ENCODE measurements around the gene MBD3L2B. TPM values are rescaled to one million over a fixed set of nuclear protein-coding genes. Genes with fewer than 3 reads are reported as not detected.

The MBD3L2B gene
- total and polyA plus RNA-seq, 4 donors, result not detected

- no peak for DNase-seq
- no peak for ATAC-seq (ENCODE audit: low FRiP score)
- Histone ChIP-seq H3K36me3 (ENCODE audit: control insufficient read depth in 1 of 2, insufficient read depth in 2 of 2, low read length in 1 of 2) (no peaks in the 10 kb centered on the region), H3K27me3 (ENCODE audit: control insufficient read depth in 1 of 2, insufficient read depth in 2 of 2, low read length in 1 of 2) (no peaks in the 10 kb centered on the region), H3K4me3 (ENCODE audit: low read length in 2 of 2) (no peak overlapping the region), H3K9me3 (ENCODE audit: control insufficient read depth, low read length) (peaks cover 4% of the 10 kb centered on the region), H3K4me1 (ENCODE audit: control insufficient read depth in 1 of 2, insufficient read depth in 2 of 2, low read length in 2 of 2) (no peaks in the 10 kb centered on the region), H3K27ac (ENCODE audit: low read depth in 1 of 2, low read length in 2 of 2) (no peak overlapping the region)
- intact Hi-C loops (cut with DNase I), result no loop called here
These were observed 37.8 kb downstream of the MBD3L2B start for GRCh38 chr19:6983448-6983847.

- 73 to 82% methylated on average over 3 of the region's 3 CpGs for WGBS, 2 donors
- no peak for ATAC-seq (ENCODE audit: low FRiP score)
- Histone ChIP-seq H3K4me3 (ENCODE audit: low read length in 2 of 2) (no peak overlapping the region), H3K9me3 (ENCODE audit: control insufficient read depth, low read length) (peaks cover 9% of the 10 kb centered on the region), H3K36me3 (ENCODE audit: control insufficient read depth in 1 of 2, insufficient read depth in 2 of 2, low read length in 1 of 2) (no peaks in the 10 kb centered on the region), H3K4me1 (ENCODE audit: control insufficient read depth in 1 of 2, insufficient read depth in 2 of 2, low read length in 2 of 2) (no peaks in the 10 kb centered on the region), H3K27ac (ENCODE audit: low read depth in 1 of 2, low read length in 2 of 2) (no peak overlapping the region), H3K27me3 (ENCODE audit: control insufficient read depth in 1 of 2, insufficient read depth in 2 of 2, low read length in 1 of 2) (no peaks in the 10 kb centered on the region)
- no peak for DNase-seq
- intact Hi-C loops (cut with DNase I), result no loop called here
These were observed 41.8 kb downstream of the MBD3L2B start for GRCh38 chr19:6979399-6979798.

- Histone ChIP-seq H3K36me3 (ENCODE audit: control insufficient read depth in 1 of 2, insufficient read depth in 2 of 2, low read length in 1 of 2) (no peaks in the 10 kb centered on the region), H3K4me1 (ENCODE audit: control insufficient read depth in 1 of 2, insufficient read depth in 2 of 2, low read length in 2 of 2) (no peaks in the 10 kb centered on the region), H3K27me3 (ENCODE audit: control insufficient read depth in 1 of 2, insufficient read depth in 2 of 2, low read length in 1 of 2) (peaks cover 0 to 2% of the 10 kb centered on the region in 2 donors), H3K27ac (ENCODE audit: low read depth in 1 of 2, low read length in 2 of 2) (no peak overlapping the region), H3K4me3 (ENCODE audit: low read length in 2 of 2) (no peak overlapping the region), H3K9me3 (ENCODE audit: control insufficient read depth, low read length) (peaks cover 5% of the 10 kb centered on the region)
- no peak for DNase-seq
- WGBS, 2 donors, result 90% methylated on average over 5 of the region's 5 CpGs
- intact Hi-C loops (cut with DNase I), result no loop called here
- no peak for ATAC-seq (ENCODE audit: low FRiP score)
These were observed 45.0 kb downstream of the MBD3L2B start for GRCh38 chr19:6976197-6976596.

- ATAC-seq (ENCODE audit: low FRiP score) (no peak), DNase-seq (no peak)
- Histone ChIP-seq H3K4me1 (ENCODE audit: control insufficient read depth in 1 of 2, insufficient read depth in 2 of 2, low read length in 2 of 2) (no peaks in the 10 kb centered on the region), H3K27me3 (ENCODE audit: control insufficient read depth in 1 of 2, insufficient read depth in 2 of 2, low read length in 1 of 2) (peaks cover 0 to 2% of the 10 kb centered on the region in 2 donors), H3K9me3 (ENCODE audit: control insufficient read depth, low read length) (no peaks in the 10 kb centered on the region), H3K36me3 (ENCODE audit: control insufficient read depth in 1 of 2, insufficient read depth in 2 of 2, low read length in 1 of 2) (no peaks in the 10 kb centered on the region), H3K4me3 (ENCODE audit: low read length in 2 of 2) (no peak overlapping the region), H3K27ac (ENCODE audit: low read depth in 1 of 2, low read length in 2 of 2) (no peak overlapping the region)
- WGBS, 2 donors, result 90 to 95% methylated on average over 1 of the region's 1 CpG
- intact Hi-C loops (cut with DNase I), result no loop called here
These were observed 49.9 kb downstream of the MBD3L2B start for GRCh38 chr19:6971366-6971765.

GRCh38 chr19:6970443-6970842 is 50.8 kb downstream of the MBD3L2B start:
- Histone ChIP-seq H3K27me3 (ENCODE audit: control insufficient read depth in 1 of 2, insufficient read depth in 2 of 2, low read length in 1 of 2) (peaks cover 0 to 2% of the 10 kb centered on the region in 2 donors), H3K4me3 (ENCODE audit: low read length in 2 of 2) (no peak overlapping the region), H3K27ac (ENCODE audit: low read depth in 1 of 2, low read length in 2 of 2) (no peak overlapping the region), H3K9me3 (ENCODE audit: control insufficient read depth, low read length) (no peaks in the 10 kb centered on the region), H3K4me1 (ENCODE audit: control insufficient read depth in 1 of 2, insufficient read depth in 2 of 2, low read length in 2 of 2) (no peaks in the 10 kb centered on the region), H3K36me3 (ENCODE audit: control insufficient read depth in 1 of 2, insufficient read depth in 2 of 2, low read length in 1 of 2) (no peaks in the 10 kb centered on the region)
- no peak for ATAC-seq (ENCODE audit: low FRiP score)
- intact Hi-C loops (cut with DNase I), result no loop called here
- whole genome bisulfite sequencing, 2 donors, result 81 to 89% methylated on average over 5 of the region's 5 CpGs
- no peak for DNase-seq

- intact Hi-C loops (cut with DNase I), result no loop called here
- Histone ChIP-seq H3K27me3 (ENCODE audit: control insufficient read depth in 1 of 2, insufficient read depth in 2 of 2, low read length in 1 of 2) (peaks cover 0 to 2% of the 10 kb centered on the region in 2 donors), H3K27ac (ENCODE audit: low read depth in 1 of 2, low read length in 2 of 2) (no peak overlapping the region), H3K36me3 (ENCODE audit: control insufficient read depth in 1 of 2, insufficient read depth in 2 of 2, low read length in 1 of 2) (no peaks in the 10 kb centered on the region), H3K4me1 (ENCODE audit: control insufficient read depth in 1 of 2, insufficient read depth in 2 of 2, low read length in 2 of 2) (no peaks in the 10 kb centered on the region), H3K9me3 (ENCODE audit: control insufficient read depth, low read length) (no peaks in the 10 kb centered on the region), H3K4me3 (ENCODE audit: low read length in 2 of 2) (no peak overlapping the region)
- no peak for ATAC-seq (ENCODE audit: low FRiP score)
- DNase-seq, result no peak
- WGBS, 2 donors, result 63 to 68% methylated on average over 2 of the region's 2 CpGs
These were observed 51.2 kb downstream of the MBD3L2B start for GRCh38 chr19:6970021-6970420.

GRCh38 chr19:6969490-6969889 is 51.7 kb downstream of the MBD3L2B start:
- ATAC-seq (ENCODE audit: low FRiP score) (no peak), DNase-seq (no peak)
- Histone ChIP-seq H3K36me3 (ENCODE audit: control insufficient read depth in 1 of 2, insufficient read depth in 2 of 2, low read length in 1 of 2) (no peaks in the 10 kb centered on the region), H3K4me1 (ENCODE audit: control insufficient read depth in 1 of 2, insufficient read depth in 2 of 2, low read length in 2 of 2) (no peaks in the 10 kb centered on the region), H3K27me3 (ENCODE audit: control insufficient read depth in 1 of 2, insufficient read depth in 2 of 2, low read length in 1 of 2) (peaks cover 0 to 2% of the 10 kb centered on the region in 2 donors), H3K27ac (ENCODE audit: low read depth in 1 of 2, low read length in 2 of 2) (no peak overlapping the region), H3K9me3 (ENCODE audit: control insufficient read depth, low read length) (no peaks in the 10 kb centered on the region), H3K4me3 (ENCODE audit: low read length in 2 of 2) (no peak overlapping the region)
- WGBS, 2 donors, result 66 to 78% methylated on average over 2 of the region's 2 CpGs
- intact Hi-C loops (cut with DNase I), result no loop called here

Other genes starting within 250 kb of the MBD3L2B start
- 10 to 100 TPM in 1 of 2 donors, 1 to 10 TPM in 1; 8.2 to 20.1 TPM for gene VAV1, start 248.7 kb downstream of the MBD3L2B start, total RNA-seq
- gene VAV1, start 248.7 kb downstream of the MBD3L2B start, polyA plus RNA-seq, result 1 to 10 TPM; 1.9 to 9.9 TPM
- gene ADGRE1, start 133.9 kb downstream of the MBD3L2B start, total RNA-seq, result 1 to 10 TPM in 1 of 2 donors, under 1 TPM in 1; 0.42 to 1.6 TPM
- gene ADGRE1, start 133.9 kb downstream of the MBD3L2B start, polyA plus RNA-seq, result under 1 TPM; 0.08 to 0.50 TPM
- gene MBD3L5, start 9.1 kb upstream of the MBD3L2B start, total RNA-seq, result not detected
- gene MBD3L5, start 9.1 kb upstream of the MBD3L2B start, polyA plus RNA-seq, result not detected
- not detected for gene MBD3L4, start 18.7 kb upstream of the MBD3L2B start, total RNA-seq
- gene MBD3L4, start 18.7 kb upstream of the MBD3L2B start, polyA plus RNA-seq, result not detected
- gene MBD3L2, start 27.9 kb upstream of the MBD3L2B start, total RNA-seq, result not detected
- not detected for gene MBD3L2, start 27.9 kb upstream of the MBD3L2B start, polyA plus RNA-seq
- not detected for gene MBD3L3, start 37.2 kb upstream of the MBD3L2B start, total RNA-seq
- gene MBD3L3, start 37.2 kb upstream of the MBD3L2B start, polyA plus RNA-seq, result not detected
- 10 to 100 TPM; 10.6 to 11.5 TPM for gene ZNF557, start 48.3 kb upstream of the MBD3L2B start, total RNA-seq
- gene ZNF557, start 48.3 kb upstream of the MBD3L2B start, polyA plus RNA-seq, result 1 to 10 TPM in 1 of 2 donors, under 1 TPM in 1; 0.63 to 2.4 TPM